Jurkat, Clone E6-1 (cell line): ENCODE measurements around the gene DNAH5. TPM values are rescaled to one million over a fixed set of nuclear protein-coding genes. Genes with fewer than 3 reads are reported as not detected.
A peak's percentile ranks its signal among the peaks of the same experiment; 100 is the strongest.
"Not testable (repeated sequence)": the region's sequence is repeated elsewhere in the genome, so short reads cannot be mapped to it uniquely, and the experiment has no call there.

Source experiments
- DNase-seq: peaks from one replicate; pipeline ENCODE4 v3.0.0-alpha.2; 2011; ENCODE audit warnings: low read depth, low spot score
- H3K4me3 ChIP-seq: 2 replicates; pipeline ENCODE4 v1.5.1; 2011; ENCODE audit warnings: mild to moderate bottlenecking, low read length, control low read depth, moderate library complexity
- polyA plus RNA-seq: library from polyadenylated mRNA; unstranded; fragments of >200 nt; gene quantifications from one replicate; pipeline ENCODE4 v1.2.1, GENCODE V29; 2012; ENCODE audit warnings: missing spikeins; ENCODE audit not compliant: insufficient read length, insufficient read depth

The DNAH5 gene, protein sequence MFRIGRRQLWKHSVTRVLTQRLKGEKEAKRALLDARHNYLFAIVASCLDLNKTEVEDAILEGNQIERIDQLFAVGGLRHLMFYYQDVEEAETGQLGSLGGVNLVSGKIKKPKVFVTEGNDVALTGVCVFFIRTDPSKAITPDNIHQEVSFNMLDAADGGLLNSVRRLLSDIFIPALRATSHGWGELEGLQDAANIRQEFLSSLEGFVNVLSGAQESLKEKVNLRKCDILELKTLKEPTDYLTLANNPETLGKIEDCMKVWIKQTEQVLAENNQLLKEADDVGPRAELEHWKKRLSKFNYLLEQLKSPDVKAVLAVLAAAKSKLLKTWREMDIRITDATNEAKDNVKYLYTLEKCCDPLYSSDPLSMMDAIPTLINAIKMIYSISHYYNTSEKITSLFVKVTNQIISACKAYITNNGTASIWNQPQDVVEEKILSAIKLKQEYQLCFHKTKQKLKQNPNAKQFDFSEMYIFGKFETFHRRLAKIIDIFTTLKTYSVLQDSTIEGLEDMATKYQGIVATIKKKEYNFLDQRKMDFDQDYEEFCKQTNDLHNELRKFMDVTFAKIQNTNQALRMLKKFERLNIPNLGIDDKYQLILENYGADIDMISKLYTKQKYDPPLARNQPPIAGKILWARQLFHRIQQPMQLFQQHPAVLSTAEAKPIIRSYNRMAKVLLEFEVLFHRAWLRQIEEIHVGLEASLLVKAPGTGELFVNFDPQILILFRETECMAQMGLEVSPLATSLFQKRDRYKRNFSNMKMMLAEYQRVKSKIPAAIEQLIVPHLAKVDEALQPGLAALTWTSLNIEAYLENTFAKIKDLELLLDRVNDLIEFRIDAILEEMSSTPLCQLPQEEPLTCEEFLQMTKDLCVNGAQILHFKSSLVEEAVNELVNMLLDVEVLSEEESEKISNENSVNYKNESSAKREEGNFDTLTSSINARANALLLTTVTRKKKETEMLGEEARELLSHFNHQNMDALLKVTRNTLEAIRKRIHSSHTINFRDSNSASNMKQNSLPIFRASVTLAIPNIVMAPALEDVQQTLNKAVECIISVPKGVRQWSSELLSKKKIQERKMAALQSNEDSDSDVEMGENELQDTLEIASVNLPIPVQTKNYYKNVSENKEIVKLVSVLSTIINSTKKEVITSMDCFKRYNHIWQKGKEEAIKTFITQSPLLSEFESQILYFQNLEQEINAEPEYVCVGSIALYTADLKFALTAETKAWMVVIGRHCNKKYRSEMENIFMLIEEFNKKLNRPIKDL (N-terminal part only)
- polyA plus RNA-seq, result not detected

- no peak for DNase-seq
- H3K4me3 ChIP-seq, result no peak within 1 kb of the TSS
Measured at GRCh38 chr5:13944560-13945199, at the start of gene DNAH5. TSS of gene DNAH5 (minus strand) at chr5:13944688. CDS start at chr5:13944438, 250 bp downstream.

- H3K4me3 ChIP-seq, result no peak overlapping the region
- no peak for DNase-seq
Measured at GRCh38 chr5:13993926-13994325, 49.4 kb upstream of the DNAH5 start.

- DNase-seq, result no peak
- no peak overlapping the region for H3K4me3 ChIP-seq
Measured at GRCh38 chr5:13992795-13993194, 48.3 kb upstream of the DNAH5 start.

DNA sequence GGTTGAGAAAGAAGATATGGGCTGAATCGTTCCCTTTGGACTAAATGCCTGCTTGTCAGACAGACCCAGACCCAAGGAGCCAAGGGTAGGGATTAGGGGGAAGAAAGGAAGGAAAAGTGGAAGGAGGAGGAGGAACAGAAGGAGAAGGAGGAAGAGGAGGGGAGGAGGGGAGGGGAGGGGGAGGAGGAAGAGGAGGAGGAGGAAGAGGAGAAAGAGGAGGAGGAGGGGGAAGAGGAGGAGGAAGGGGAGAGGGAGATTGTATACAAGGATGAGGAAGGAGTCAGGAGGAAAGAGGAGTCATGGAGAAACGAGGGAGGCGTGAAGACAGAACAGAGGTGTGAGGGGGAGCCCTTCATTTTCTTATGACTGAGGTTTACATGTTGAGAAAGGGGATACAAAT lies 46.9 kb upstream of the DNAH5 start:
- H3K4me3 ChIP-seq, result no peak overlapping the region
- no peak for DNase-seq

GRCh38 chr5:13990896-13991295 lies 46.4 kb upstream of the DNAH5 start:
- H3K4me3 ChIP-seq, result no peak overlapping the region

DNA sequence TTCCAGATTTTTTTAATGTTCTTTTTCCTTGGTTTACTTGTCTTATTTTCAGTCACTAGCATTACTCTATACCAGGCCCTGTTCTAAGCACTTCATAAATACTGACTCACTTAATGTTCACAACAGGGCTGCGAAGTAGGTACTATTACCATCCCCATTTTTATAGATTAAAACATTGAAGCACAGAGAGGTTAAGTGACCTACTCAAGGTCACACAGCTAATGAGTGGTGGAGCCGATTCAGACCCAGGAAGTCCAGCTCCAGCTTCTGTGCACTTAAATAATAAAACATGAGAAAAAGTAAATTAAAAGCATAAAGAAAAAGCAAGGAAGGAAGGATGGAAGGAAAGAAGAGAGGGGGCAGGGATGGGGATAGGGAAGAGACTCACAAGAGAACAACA lies 45.3 kb upstream of the DNAH5 start:
- DNase-seq, result no peak
- no peak overlapping the region for H3K4me3 ChIP-seq

More at GRCh38 chr5:13990896-13991295, 46.4 kb upstream of the DNAH5 start:
- DNase-seq, result no peak

DNA sequence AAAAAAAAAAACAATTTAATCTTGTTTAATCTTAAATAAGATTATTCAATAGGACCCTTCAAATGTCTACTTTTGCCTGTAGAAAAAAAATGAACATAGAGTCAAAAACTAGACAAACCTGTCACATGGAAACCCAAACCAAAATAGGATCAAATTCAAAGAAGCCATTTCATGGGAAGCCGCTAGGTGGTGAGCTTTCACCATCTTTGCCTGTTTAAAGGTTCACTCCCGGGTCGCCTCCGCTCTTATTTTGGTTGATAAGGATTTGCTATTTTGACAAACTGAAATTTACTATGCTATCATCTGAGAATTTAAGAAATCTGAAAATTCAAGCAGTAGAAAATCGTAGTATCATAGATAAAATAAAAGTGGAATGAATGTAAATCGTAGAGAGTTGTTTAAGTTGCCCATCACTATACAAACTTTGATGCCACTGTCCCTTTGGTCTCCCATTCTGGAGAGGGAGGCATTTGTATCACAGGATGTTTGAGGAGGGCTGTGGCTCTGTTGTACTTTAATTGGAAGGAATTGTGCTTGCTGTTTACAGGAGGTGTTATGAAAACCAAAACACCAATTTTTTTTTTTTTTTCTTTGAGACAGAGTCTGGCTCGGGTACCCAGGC lies 43.5 kb upstream of the DNAH5 start:
- no peak overlapping the region for H3K4me3 ChIP-seq
- peak; percentile 33 for DNase-seq

GRCh38 chr5:13985731-13986418 lies 41.4 kb upstream of the DNAH5 start:
- no peak overlapping the region for H3K4me3 ChIP-seq
- no peak for DNase-seq

- not testable (repeated sequence) for H3K4me3 ChIP-seq, DNase-seq
Measured at GRCh38 chr5:13984888-13985287, 40.4 kb upstream of the DNAH5 start.

DNA sequence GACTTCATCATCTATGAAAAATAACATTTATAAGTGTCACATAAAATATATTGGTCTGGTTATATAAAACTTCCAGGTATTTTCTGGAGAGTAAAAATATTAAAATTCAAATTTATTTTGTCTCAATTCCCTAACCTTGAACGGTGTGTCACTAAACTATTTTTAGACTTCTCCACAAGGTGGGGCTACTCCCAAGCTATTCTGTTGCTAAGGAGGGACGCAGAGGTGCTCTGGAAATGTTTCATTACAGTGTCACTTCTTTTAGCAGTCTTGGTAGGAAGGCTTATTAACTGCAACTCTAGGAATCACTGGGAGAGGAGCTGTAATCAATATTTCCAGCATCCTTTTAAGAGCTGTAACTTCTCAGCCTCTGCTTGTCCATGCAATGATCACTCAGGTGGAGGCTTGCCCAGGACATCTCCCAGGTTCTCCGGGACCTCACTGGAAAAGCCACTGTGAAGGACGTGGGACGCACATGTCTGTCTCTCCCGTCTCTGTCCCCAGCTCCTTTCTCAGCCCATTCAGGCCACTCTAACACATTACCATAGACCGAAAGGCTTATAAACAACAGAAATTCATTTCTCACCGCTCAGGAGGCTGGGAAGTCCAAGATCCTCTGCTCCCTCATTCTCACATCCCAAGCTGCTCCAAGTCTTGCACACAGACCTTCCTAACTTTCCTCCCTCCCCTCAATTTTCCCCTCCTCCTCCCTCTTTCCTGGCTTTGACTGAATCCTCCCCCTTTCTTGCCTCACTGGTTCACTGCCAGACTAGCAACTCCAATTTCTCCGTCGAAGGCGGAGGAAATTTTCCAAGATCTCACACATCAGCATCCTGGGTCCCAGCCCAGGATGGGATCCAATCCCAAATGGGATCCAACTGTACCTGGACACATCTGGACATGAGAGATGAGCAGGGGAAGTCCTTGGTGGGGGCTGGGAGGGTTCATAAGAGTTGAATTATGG lies 32.7 kb upstream of the DNAH5 start:
- no peak overlapping the region for H3K4me3 ChIP-seq
- no peak for DNase-seq

GRCh38 chr5:13976223-13976622 lies 31.7 kb upstream of the DNAH5 start:
- DNase-seq, result no peak
- H3K4me3 ChIP-seq, result no peak overlapping the region

DNA sequence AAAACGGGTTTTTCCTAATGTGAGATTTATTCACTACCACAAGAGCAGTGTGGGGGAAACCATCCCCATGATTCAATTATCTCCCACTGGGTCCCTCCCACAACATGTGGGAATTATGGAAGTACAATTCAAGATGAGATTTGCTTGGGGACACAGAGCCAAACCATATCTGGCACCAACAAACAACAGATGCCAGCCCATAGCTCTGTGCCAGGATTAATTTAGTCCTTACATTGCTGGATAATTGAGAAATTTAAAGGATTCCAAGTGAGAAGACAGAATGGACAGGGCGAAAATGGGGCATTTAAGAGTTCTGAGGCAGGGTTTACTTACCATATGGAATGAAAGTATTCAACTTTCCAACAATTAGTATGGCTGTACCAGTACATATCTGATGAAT lies 30.8 kb upstream of the DNAH5 start:
- DNase-seq, result no peak
- no peak overlapping the region for H3K4me3 ChIP-seq

GRCh38 chr5:13973724-13974123 lies 29.2 kb upstream of the DNAH5 start:
- no peak overlapping the region for H3K4me3 ChIP-seq
- DNase-seq, result no peak

- H3K4me3 ChIP-seq, result no peak overlapping the region
Measured at GRCh38 chr5:13972029-13972428, 27.5 kb upstream of the DNAH5 start.

DNA sequence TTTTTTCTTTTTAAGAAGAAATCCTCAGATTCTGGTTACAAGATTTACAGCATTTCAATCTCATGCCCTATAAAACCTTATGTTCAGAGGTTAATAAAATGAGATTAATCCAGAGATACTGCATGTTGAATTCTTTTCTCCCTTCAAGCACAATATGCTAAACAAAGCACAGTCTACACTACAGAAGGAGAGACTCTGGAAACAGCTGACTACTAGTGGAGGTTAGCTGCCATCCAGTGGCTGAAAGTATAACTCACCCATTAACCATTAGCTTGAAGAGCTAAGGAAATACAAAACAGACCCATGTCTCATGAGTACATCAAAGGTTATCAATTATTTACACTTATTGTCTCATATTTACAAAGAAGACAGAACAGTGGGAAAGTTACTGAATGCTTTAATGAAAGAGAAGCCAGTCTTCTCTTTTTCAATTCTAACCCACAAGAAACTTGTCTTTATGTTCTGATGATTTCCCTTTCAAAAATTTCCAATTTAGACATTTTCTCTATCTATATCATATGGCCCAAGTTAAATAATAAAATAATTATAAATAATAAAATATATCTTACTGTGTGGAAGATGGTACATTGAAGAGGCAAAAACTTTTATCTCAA lies 12.7 kb upstream of the DNAH5 start:
- H3K4me3 ChIP-seq, result no peak overlapping the region
- DNase-seq, result peak; percentile 29

More at GRCh38 chr5:13972029-13972428, 27.5 kb upstream of the DNAH5 start:
- DNase-seq, result no peak

DNA sequence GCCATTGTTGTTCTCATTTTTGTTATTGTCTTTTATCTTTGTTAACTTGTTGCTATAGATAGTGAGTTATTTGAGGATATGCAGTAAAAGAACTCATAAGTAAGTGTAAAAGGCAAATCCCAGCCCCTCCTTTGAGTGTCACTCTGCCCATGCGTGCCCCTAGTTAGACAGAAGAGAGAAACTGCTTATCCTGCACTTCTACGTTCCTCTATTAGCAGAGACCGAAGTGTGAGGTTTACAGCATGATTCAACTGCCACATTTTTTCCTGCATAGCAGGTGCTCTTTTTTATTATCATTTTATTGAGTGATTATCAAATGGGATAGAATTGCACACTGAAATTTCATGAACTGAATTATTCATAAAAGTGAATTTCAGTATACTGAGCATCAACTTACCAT lies 12.0 kb upstream of the DNAH5 start:
- no peak for DNase-seq
- H3K4me3 ChIP-seq, result no peak overlapping the region
